Left ventricle myocardium inferior (tissue), 1 donor: ENCODE measurements around the gene RIGI. TPM values are rescaled to one million over a fixed set of nuclear protein-coding genes. Genes with fewer than 3 reads are reported as not detected.

ENCODE experiments used
- DNase-seq: peaks from one replicate; pipeline ENCODE4 v3.0.0-alpha.2; 2020
- H3K27ac ChIP-seq: fragments of 200-600 bp; replicated peaks from 2 replicates; pipeline ENCODE4 v1.8.0; 2021
- H3K27me3 ChIP-seq: fragments of 200-600 bp; 2 replicates; pipeline ENCODE4 v1.8.0; 2021; ENCODE audit warnings: low read depth
- H3K36me3 ChIP-seq: fragments of 200-600 bp; 2 replicates; pipeline ENCODE4 v1.8.0; 2021
- H3K4me1 ChIP-seq: fragments of 200-600 bp; 2 replicates; pipeline ENCODE4 v1.8.0; 2021
- H3K4me3 ChIP-seq: fragments of 200-600 bp; 2 replicates; pipeline ENCODE4 v1.8.0; 2021; ENCODE audit warnings: mild to moderate bottlenecking, moderate library complexity
- H3K9me3 ChIP-seq: fragments of 200-600 bp; replicated peaks from 2 replicates; pipeline ENCODE4 v1.8.0; 2021
- intact Hi-C: fragments of 100-400 bp; cut with micrococcal nuclease; formaldehyde crosslinking; loops from one replicate; pipeline ENCODE4 v1.11.0; 2022
- total RNA-seq: library from RNA; stranded (reverse); fragmentation: NEBNext Ultra II Directional; extraction: Animal tissue kit (Norgen Biotek cat#: 25700); gene quantifications from one replicate; pipeline ENCODE4 v1.2.1, GENCODE V29; 2021
- TF ChIP-seq, protein P1 (sequence below): fragments of 200-600 bp; IDR thresholded peaks from 2 replicates; pipeline ENCODE4 v1.8.0; 2021; ENCODE audit warnings: antibody characterized with exemption, mild to moderate bottlenecking, borderline replicate concordance
- donor health status: DM: no; HTN: yes; CAD: no; lungs with severe emphysema.

Gene RIGI
- total RNA-seq, 1 donor from 2014 or later, result 3.8 TPM

- H3K4me1 ChIP-seq, result peaks cover 25% of the 10 kb centered on the region
- no peaks in the 10 kb centered on the region for H3K27me3 ChIP-seq
- peaks cover 28% of the 10 kb centered on the region for H3K36me3 ChIP-seq
- no peak for DNase-seq
- no peaks in the 10 kb centered on the region for H3K9me3 ChIP-seq
- TF ChIP-seq, protein P1, sequence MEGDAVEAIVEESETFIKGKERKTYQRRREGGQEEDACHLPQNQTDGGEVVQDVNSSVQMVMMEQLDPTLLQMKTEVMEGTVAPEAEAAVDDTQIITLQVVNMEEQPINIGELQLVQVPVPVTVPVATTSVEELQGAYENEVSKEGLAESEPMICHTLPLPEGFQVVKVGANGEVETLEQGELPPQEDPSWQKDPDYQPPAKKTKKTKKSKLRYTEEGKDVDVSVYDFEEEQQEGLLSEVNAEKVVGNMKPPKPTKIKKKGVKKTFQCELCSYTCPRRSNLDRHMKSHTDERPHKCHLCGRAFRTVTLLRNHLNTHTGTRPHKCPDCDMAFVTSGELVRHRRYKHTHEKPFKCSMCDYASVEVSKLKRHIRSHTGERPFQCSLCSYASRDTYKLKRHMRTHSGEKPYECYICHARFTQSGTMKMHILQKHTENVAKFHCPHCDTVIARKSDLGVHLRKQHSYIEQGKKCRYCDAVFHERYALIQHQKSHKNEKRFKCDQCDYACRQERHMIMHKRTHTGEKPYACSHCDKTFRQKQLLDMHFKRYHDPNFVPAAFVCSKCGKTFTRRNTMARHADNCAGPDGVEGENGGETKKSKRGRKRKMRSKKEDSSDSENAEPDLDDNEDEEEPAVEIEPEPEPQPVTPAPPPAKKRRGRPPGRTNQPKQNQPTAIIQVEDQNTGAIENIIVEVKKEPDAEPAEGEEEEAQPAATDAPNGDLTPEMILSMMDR, result no peak
- H3K27ac ChIP-seq, result no peak overlapping the region
- no peak overlapping the region for H3K4me3 ChIP-seq
- intact Hi-C loops, result no loop called here
Observed at GRCh38 chr9:32545884-32546283, 19.9 kb upstream of the RIGI start.

DNA sequence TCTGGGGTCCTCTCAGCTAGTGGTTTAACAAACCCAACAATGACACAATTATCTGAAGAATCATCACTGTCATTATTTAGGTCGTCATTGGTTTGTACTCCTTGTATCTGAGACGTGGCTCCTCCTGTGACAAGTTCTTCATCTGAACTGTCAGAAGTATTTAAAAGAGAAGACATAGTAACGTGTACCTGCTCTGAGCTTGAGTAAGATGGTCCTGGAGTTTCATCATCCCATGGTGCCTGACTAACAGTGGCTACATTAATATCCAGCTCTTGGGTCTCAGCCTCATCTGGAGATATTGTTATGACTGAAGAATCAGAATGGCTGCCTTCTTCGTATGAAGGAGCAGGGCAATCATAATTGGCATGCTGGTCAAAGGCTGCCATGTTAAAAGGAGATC lies 17.1 kb upstream of the RIGI start:
- Histone ChIP-seq H3K27ac (no peak overlapping the region), H3K9me3 (no peaks in the 10 kb centered on the region), H3K27me3 (no peaks in the 10 kb centered on the region), H3K4me1 (peaks cover 4% of the 10 kb centered on the region), H3K4me3 (no peak overlapping the region), H3K36me3 (peaks cover 28% of the 10 kb centered on the region)
- DNase-seq, result no peak
- TF ChIP-seq, protein P1, result no peak
- intact Hi-C loops, result no loop called here

GRCh38 chr9:32533816-32534215 lies 7.8 kb upstream of the RIGI start:
- Histone ChIP-seq H3K4me3 (no peak overlapping the region), H3K9me3 (peaks cover 7% of the 10 kb centered on the region), H3K27me3 (no peaks in the 10 kb centered on the region), H3K36me3 (peaks cover 6% of the 10 kb centered on the region), H3K4me1 (no peaks in the 10 kb centered on the region), H3K27ac (no peak overlapping the region)
- TF ChIP-seq, protein P1, result no peak
- DNase-seq, result no peak
- intact Hi-C loops, result no loop called here

DNA sequence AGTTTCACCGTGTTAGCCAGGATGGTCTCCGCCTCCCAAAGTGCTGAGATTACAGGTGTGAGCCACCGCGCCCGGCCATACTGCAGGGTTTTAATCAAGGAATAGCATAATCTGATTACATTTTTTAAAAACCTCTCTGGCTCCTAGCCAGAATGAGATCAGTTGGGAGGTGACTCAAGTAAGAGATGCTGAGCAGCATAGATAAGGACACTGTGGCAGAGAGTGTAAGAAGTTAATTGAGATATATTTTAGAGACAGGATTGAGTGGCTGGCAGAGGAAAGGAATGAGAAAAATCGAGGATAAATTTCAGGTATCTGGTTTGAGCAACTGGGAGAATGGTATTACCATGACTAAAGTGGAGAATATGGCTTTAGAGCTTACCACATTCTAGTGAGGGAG lies 7.3 kb upstream of the RIGI start:
- no peaks in the 10 kb centered on the region for H3K4me1 ChIP-seq
- H3K4me3 ChIP-seq, result no peak overlapping the region
- H3K9me3 ChIP-seq, result peaks cover 7% of the 10 kb centered on the region
- no peak for DNase-seq
- H3K36me3 ChIP-seq, result peaks cover 6% of the 10 kb centered on the region
- TF ChIP-seq, protein P1, result no peak
- intact Hi-C loops, result no loop called here
- no peak overlapping the region for H3K27ac ChIP-seq
- no peaks in the 10 kb centered on the region for H3K27me3 ChIP-seq

GRCh38 chr9:32526707-32527048 lies 682 bp upstream of the RIGI start:
- no peak for DNase-seq
- H3K27ac ChIP-seq, result peak overlapping the region; percentile 88
- intact Hi-C loops, result no loop called here
- peak overlapping the region; percentile 76 for H3K4me3 ChIP-seq
- H3K9me3 ChIP-seq, result peaks cover 7% of the 10 kb centered on the region
- H3K4me1 ChIP-seq, result peaks cover 43% of the 10 kb centered on the region
- no peaks in the 10 kb centered on the region for H3K36me3 ChIP-seq
- no peaks in the 10 kb centered on the region for H3K27me3 ChIP-seq
- TF ChIP-seq, protein P1, result no peak

GRCh38 chr9:32525709-32526030 lies 326 bp downstream of the RIGI start:
- Histone ChIP-seq H3K27me3 (no peaks in the 10 kb centered on the region), H3K36me3 (no peaks in the 10 kb centered on the region), H3K27ac (peak overlapping the region; percentile 88), H3K4me3 (peak overlapping the region; percentile 76), H3K9me3 (peaks cover 3% of the 10 kb centered on the region), H3K4me1 (peaks cover 43% of the 10 kb centered on the region)
- TF ChIP-seq, protein P1, result no peak
- DNase-seq, result no peak
- intact Hi-C loops, result no loop called here
